GM19193 (cell line): Measurements from ENCODE around the gene UBE2E2.

Experiments used
- POLR2A ChIP-seq: IDR thresholded peaks from 4 replicates; pipeline ENCODE4 v1.6.1; 2011; ENCODE audit not compliant: insufficient read depth, insufficient read length; ENCODE audit errors: extremely low read depth

Gene UBE2E2

GRCh38 chr3:23619705-23620637, 416.8 kb downstream of the UBE2E2 start:
- no peak for TF ChIP-seq POLR2A

DNA sequence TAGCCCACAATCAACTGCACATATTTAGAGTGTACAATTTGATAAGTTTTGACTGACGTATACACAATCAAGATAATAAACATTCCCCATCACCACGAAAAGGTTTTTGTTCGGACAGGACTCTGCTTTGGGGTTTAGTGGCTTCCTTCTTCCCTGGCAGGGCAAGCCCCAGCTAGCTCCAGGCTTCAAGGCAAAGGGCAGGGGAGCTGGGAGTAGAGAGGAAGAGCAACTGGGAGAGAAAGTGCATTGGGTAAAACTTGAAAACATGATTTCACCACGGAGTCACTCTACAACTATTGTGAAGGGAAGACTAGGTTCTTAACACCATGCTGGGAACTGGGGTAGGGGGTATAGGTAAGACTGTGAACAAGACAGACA, 417.5 kb downstream of the UBE2E2 start:
- TF ChIP-seq POLR2A = no peak

GRCh38 chr3:23623844-23624243, 420.7 kb downstream of the UBE2E2 start:
- TF ChIP-seq POLR2A = no peak

GRCh38 chr3:23624305-23624704, 421.2 kb downstream of the UBE2E2 start:
- TF ChIP-seq POLR2A = no peak

DNA sequence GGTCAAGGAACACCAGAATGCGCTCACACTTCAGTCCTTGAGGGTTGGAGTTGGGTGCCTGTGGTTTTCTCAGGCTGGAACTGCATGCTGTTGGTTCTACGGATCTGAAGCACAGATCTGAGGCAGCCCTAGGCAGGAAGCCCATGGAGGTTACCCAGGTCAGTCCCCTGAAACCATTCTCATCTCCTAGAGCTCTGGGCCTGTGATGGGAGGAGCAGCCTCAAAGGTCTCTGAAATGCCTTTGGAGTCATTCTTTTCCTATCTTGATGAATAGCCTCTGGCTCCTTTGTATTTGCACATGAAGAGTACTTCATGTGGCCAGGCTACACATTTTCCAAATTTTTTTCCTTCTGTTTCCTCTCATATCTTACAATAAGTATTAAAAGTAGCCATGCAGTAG, 423.3 kb downstream of the UBE2E2 start:
- TF ChIP-seq POLR2A = no peak

DNA sequence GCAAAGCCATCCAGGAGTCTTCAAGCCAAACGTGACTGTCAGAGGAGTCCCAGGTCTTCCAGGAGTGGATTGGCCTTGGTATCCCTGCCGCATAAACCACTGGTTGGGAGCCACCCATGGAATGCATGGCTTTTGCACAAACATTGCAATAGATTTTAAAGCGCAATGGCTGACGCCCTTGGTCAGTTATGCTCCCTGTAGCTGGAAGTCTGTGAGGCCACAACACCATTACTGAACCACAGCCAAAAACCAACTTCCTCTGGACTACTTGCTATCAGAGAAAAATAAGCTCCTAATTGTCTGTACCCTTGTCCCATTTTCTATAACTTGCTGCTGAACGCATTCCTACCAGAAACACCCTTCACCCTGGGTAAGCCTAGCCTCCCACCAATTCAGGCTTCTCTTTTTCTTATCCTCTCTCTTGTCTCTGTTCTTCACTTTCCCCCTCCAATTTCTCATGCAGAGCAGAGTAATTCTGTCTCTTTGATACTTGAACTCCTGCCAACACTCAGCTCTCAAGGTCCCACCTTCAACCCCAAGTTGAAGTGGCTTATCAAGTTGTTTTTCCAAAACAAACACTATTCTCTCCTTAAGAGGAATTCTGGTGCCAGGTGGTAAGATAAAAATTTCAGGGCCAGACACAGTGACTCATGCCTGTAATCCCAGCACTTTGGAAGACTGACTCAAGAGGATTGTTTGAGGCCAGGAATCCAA, 426.2 kb downstream of the UBE2E2 start:
- no peak for TF ChIP-seq POLR2A

DNA sequence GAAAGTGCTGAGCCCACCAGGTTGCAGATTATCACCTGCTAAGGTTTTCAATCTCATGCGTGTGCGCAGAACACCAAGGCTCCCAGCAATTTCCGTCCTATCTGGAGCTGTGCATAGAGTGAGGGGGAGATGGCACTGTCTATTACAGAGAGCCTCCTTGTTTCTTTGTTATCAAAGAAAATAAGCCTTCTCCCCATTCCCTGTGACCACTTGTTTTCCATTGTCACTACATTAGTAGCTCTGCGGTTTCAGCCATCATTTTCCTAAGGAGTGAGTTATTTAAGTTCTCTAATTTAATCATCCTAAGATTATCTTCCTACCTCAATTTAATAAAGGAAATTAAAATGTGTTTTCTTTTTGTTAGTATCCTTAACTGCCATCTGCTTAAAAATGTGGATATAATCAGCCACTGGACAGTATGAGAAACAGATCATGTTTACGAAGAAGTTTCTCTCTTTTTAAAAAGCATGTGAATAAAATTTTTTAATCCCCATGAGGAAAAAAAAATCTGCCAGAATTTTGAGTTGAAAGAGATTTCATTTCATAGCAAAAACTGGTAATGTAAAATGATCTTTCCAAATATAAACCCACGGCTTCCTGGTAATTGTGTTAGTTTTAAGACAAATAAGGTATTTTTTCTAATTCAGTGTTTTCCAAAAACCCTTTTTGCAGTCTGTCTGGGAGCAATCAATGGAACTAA, 430.3 kb downstream of the UBE2E2 start:
- TF ChIP-seq POLR2A = no peak

GRCh38 chr3:23637339-23637738, 434.2 kb downstream of the UBE2E2 start:
- no peak for TF ChIP-seq POLR2A

- no peak for TF ChIP-seq POLR2A
Observed at GRCh38 chr3:23640471-23641146, 437.5 kb downstream of the UBE2E2 start.
